ENCODE measurements around the gene LRBA.

DNA sequence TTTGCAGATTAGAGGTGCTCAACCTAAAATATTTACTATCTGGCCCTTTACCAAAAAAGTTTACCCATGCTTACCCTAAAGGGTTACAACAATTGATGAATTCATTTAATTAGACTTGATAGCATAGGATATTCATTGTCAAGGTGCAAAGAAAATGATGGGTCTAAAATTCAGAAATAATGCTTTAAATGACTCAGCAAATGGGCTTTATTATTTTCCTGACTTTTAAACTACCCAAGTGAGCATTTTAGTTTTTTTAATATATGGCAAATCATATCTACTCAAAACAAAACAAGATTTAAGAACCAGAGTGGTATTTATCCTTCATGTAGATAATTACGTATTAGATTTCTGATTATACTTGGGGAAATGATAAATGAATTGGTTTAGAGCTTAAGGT, 701.1 kb downstream of the LRBA start:
- TF ChIP-seq, protein P1, sequence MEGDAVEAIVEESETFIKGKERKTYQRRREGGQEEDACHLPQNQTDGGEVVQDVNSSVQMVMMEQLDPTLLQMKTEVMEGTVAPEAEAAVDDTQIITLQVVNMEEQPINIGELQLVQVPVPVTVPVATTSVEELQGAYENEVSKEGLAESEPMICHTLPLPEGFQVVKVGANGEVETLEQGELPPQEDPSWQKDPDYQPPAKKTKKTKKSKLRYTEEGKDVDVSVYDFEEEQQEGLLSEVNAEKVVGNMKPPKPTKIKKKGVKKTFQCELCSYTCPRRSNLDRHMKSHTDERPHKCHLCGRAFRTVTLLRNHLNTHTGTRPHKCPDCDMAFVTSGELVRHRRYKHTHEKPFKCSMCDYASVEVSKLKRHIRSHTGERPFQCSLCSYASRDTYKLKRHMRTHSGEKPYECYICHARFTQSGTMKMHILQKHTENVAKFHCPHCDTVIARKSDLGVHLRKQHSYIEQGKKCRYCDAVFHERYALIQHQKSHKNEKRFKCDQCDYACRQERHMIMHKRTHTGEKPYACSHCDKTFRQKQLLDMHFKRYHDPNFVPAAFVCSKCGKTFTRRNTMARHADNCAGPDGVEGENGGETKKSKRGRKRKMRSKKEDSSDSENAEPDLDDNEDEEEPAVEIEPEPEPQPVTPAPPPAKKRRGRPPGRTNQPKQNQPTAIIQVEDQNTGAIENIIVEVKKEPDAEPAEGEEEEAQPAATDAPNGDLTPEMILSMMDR (IDR thresholded peaks at IDR 0.05), result no peak
- TF ChIP-seq POLR2AphosphoS5 (IDR thresholded peaks at IDR 0.05; ENCODE audit: insufficient read depth in 1 of 2, low read depth in 1 of 2), result no peak
- no peak for TF ChIP-seq POLR2A (IDR thresholded peaks at IDR 0.05)
